Measurements from ENCODE around the gene HMGN4.
"Not testable (repeated sequence)": the region's sequence is repeated elsewhere in the genome, so short reads cannot be mapped to it uniquely, and the experiment has no call there.

DNA sequence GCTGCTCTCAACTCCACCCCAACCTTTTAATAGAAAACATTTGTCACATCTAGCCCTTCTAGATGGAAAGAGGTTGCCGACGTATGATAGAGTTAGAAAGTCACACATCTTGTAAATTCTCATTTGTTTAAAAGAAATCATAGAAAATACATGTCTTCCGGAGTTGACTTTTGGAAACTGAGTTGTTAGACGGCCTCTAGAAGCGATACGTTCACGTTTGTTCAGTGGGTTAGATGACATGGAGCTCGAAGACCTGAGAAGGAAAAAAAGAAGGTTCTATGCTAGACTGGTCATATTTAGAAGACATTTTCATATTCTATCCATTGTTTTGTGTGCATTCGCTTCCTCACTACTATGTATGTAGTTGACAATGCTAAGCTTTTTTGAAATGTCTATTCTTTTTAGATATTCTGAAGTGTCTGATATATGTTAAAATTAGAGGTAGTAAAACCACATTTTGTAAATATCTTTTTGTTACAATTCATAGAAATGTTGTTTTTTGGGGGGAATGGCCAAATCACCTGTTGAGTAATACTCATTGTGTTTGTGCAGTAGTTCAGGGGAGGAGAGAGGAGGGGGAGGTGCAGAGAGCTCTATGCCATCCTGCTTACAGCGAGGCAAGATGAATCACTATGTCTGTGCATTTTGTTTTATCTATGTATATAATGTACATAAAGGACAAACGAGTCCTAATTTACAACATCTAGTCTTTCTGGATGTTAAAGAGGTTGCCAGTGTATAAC lies 15.5 kb upstream of the HMGN4 start:
- TF ChIP-seq, protein P1, sequence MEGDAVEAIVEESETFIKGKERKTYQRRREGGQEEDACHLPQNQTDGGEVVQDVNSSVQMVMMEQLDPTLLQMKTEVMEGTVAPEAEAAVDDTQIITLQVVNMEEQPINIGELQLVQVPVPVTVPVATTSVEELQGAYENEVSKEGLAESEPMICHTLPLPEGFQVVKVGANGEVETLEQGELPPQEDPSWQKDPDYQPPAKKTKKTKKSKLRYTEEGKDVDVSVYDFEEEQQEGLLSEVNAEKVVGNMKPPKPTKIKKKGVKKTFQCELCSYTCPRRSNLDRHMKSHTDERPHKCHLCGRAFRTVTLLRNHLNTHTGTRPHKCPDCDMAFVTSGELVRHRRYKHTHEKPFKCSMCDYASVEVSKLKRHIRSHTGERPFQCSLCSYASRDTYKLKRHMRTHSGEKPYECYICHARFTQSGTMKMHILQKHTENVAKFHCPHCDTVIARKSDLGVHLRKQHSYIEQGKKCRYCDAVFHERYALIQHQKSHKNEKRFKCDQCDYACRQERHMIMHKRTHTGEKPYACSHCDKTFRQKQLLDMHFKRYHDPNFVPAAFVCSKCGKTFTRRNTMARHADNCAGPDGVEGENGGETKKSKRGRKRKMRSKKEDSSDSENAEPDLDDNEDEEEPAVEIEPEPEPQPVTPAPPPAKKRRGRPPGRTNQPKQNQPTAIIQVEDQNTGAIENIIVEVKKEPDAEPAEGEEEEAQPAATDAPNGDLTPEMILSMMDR (IDR thresholded peaks at IDR 0.05), result not testable (repeated sequence)
- not testable (repeated sequence) for TF ChIP-seq CHD2 (IDR thresholded peaks at IDR 0.05; ENCODE audit: low read length, partially characterized antibody); RAD21 (IDR thresholded peaks at IDR 0.05; ENCODE audit: low read length)

Data from SK-N-SH (cell line).